Transverse colon (tissue), 3 donors: Measurements from ENCODE around the gene FAM131A.

Source experiments
- EP300 ChIP-seq: sonication (generic); formaldehyde crosslinking; IDR thresholded peaks from one replicate; pipeline ENCODE4 v1.6.1; 2017; ENCODE audit warnings: antibody characterized with exemption, low read depth
- POLR2A ChIP-seq: fragments of 450-650 bp; IDR thresholded peaks from one replicate; pipeline ENCODE4 v1.6.1; 2016; ENCODE audit warnings: antibody characterized with exemption, mild to moderate bottlenecking, moderate library complexity
- TF ChIP-seq, protein P1 (sequence below), 5 experiments: fragments of 200-600 bp in 3 of 5; fragments of 450-650 bp in 2 of 5; sonication (generic) in 3 of 5; IDR thresholded peaks; 1 replicate in 2 of 5; 2 replicates in 3 of 5; pipeline ENCODE4 v1.5.1; 2016 to 2017; ENCODE audit warnings: antibody characterized with exemption in 5 of 5, inconsistent platforms in 3 of 5, mild to moderate bottlenecking in 2 of 5, moderate library complexity in 1 of 5

GRCh38 chr3:184387174-184387714 is 49.8 kb downstream of the FAM131A start:
- TF ChIP-seq, protein P1, sequence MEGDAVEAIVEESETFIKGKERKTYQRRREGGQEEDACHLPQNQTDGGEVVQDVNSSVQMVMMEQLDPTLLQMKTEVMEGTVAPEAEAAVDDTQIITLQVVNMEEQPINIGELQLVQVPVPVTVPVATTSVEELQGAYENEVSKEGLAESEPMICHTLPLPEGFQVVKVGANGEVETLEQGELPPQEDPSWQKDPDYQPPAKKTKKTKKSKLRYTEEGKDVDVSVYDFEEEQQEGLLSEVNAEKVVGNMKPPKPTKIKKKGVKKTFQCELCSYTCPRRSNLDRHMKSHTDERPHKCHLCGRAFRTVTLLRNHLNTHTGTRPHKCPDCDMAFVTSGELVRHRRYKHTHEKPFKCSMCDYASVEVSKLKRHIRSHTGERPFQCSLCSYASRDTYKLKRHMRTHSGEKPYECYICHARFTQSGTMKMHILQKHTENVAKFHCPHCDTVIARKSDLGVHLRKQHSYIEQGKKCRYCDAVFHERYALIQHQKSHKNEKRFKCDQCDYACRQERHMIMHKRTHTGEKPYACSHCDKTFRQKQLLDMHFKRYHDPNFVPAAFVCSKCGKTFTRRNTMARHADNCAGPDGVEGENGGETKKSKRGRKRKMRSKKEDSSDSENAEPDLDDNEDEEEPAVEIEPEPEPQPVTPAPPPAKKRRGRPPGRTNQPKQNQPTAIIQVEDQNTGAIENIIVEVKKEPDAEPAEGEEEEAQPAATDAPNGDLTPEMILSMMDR (IDR thresholded peaks at IDR 0.05), result no peak
- TF ChIP-seq EP300 (no peak), POLR2A (no peak)
